HG02588 (cell line): ENCODE data around the gene TTLL11.
"Not testable (repeated sequence)": the region's sequence is repeated elsewhere in the genome, so short reads cannot be mapped to it uniquely, and the experiment has no call there.

ENCODE experiments used
- ATAC-seq: cut with Tn5 transposase; IDR thresholded peaks from one replicate; pipeline ENCODE4 v1.9.1; 2021; ENCODE audit warnings: mild to moderate bottlenecking, moderate library complexity; ENCODE audit not compliant: unreplicated experiment

TTLL11 gene

GRCh38 chr9:122007837-122008236 lies 85.3 kb downstream of the TTLL11 start:
- ATAC-seq, result no peak

GRCh38 chr9:122005597-122005996 lies 87.5 kb downstream of the TTLL11 start:
- ATAC-seq, result no peak

DNA sequence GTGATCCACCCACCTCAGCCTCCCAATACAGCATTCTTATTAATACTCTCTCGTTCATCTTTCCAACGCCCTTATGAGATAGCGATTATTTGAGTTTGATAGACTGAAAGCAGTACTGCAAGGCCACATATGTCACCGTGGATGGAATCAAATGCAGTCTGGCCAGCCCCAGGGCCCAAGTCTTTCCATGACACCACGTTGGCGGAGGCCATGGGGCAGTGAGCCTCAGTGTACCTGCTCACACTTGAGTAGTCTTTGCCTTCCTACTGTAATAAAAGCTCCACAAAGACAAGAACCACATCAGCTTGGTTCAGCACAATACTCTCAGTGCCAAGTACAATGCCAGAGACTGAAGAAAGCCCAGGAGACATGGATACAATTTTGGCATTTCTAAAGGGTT lies 88.5 kb downstream of the TTLL11 start:
- no peak for ATAC-seq

DNA sequence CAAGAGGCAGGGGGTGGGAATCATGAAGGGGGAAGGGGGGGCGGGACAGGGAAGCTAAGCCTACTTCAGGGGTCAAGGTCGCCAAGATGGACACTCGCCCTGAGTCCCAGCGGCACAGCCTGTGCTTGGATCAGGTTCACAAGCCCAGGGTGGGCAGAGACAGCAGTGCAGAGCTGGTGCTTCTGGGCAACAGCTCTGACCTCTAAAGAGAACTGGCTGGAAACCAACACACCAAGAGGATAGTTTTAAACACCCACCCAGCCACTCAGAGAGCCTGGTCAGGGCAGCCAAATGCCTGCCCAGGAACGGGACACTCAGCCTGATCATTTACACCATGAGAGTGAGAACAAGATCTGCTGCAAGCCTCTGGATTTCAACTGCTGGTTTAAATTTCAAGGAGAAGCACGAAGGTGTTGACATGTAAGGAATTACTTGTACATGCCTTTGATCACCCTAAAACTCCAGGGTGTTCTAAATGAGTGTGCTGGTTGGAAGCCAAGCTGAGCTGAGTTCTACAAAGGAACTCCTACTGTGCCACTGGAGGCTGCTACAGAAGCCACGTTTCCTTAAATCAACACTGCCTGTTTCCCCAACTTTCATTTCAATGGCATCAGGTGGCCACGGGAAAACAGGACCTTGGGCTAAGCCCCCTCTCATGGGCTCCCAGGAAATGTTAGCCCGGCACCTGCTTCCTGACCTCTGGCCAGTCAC lies 91.5 kb downstream of the TTLL11 start:
- no peak for ATAC-seq

- ATAC-seq, result not testable (repeated sequence)
These were observed 92.6 kb downstream of the TTLL11 start for GRCh38 chr9:122000526-122000925.

DNA sequence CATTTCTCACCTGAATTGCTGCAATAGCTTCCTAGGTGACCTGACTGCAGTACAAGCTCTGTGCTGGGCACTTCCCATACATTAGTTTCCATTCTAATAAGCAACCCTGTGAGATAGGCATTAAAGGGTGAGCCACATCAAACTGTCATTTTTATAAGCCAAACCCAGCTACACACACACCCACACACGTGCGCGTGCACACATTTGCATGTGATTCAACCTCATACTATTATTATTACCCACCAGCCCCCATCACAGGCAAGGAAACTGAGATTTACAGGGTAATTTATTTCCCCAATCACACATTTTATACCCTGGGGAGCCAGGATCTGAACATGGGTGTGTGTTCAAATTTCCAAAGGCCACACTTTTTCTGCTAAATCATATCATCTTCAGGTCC lies 93.6 kb downstream of the TTLL11 start:
- ATAC-seq, result no peak

DNA sequence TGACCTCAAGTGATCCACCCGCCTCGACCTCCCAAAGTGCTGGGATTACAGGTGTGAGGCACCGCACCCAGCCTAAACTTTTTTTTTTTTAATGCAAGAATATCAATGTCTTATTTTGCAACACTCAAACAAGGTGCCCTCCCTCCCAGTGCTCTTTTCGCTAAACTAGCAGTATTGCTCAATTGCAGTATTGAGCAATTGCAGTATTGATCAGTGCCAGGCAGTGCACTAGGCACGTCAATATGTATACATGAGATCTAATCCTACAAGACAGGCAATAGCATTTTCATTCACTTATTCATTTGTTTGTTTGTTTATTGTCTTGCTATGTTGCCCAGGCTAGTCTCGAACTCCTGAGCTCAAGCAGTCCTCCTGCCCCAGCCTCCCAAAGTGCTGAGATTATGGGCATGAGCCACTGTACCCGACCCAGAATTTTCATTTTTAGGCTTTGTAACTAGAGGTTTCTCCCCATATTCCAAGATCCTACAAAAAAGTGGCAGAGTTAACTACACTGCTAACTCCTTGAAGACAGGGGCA lies 94.5 kb downstream of the TTLL11 start:
- ATAC-seq, result no peak

DNA sequence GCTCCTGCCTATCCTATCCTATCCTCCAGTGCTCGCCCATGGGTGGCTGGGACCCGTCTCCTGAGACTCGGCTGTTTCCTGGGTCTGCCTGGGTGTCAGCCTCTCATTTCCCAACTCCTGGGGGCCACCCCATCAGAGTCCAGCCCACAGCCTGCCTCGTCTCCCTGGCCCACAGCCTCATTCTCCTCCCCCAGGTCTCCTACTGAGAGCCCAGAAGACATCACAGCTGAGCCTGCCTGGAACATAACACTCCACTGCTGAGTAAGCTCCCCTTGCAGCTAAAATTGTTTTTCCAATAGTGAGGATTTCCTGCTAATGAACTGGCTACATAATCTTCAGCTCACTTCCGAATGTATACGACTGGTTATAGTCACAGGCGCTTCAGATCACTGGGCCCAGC lies 95.3 kb downstream of the TTLL11 start:
- no peak for ATAC-seq

DNA sequence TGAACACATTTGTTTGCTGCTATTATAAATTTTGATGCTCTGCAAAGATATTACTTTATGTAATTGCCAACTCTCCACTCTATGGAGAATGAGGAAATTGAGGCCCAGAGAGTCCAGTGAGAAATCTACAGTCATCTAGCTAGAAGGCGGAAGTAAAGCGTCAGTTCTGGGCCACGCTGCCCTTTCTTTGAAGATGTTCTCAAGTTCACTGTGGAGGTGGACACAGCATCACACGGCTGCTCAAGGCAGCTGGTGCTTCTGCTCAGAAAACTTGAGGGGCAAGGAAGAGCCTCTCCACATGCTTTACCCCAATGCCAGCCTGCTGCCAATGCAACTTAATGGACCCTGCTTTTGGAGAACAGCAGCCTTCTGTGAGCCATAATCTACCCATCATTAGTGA lies 96.3 kb downstream of the TTLL11 start:
- ATAC-seq, result no peak

DNA sequence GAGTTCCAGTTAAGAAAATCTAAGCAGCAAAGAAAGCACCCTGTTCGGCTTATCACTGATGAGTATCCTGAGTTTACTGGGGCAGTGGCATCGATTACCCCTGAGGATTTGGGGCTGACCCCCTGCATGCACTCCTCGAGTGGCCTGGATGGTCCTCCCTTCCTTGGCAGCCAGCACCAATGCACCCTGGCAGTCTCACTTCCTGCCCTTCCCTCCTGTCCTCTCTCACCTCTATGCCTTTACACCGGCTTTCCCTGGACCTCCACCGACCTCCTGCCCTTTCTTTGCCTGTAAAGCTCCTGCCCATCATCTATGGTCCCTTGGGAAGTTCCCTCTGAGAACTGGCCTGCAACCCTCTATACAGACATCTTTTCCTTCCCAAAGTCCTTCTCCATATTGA lies 97.1 kb downstream of the TTLL11 start:
- ATAC-seq, result no peak

- no peak for ATAC-seq
These were observed 100.4 kb downstream of the TTLL11 start for GRCh38 chr9:121992571-121993212.

DNA sequence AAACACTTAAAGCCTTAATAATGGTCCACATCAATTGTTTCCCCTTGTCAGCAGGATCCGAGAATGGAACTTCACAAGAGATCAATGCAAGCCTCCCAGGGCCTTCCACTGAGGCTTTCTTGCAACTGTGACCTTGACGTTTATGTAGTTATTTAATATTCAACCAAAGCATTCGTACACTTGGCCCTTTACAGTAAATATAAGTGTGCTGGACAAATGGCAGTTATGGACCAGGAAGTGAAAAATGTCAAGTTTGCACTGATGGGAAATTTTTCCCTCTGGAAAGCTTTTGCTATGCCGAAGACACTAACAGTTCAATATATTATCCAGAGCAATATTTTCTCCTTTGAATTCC lies 101.8 kb downstream of the TTLL11 start:
- ATAC-seq, result no peak

DNA sequence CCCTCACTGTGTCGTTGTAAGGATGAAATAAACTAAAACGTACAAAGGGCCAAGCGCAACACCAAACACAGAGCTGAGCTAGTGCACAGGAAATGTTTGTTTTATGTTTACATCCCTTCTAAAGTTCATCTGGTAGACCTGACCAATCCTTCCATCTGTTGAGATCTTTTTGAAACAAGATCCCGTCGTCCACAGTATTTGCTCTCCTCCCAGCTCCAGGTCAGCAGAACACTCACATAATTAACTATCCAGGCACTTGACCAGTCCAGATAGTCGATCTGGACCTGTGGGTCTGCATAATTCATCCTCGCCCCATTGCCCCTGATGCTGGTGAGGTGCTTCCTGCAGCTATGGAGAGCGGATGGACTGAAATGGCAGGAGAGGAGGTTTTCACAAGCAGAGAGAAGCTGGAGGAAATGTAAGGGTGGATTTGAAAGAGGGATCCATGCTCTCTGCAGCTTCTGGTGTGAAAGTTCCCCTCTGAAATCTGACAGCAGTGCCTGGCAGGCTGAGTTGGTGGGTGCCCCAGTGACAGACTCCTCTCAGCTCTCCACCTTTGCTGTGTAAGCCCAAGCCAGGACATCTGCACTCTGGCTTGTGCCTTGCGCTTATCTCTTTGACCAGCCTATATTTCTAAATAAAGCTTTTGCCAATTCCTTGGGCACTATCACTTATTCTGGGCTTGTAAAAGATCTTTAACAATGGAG lies 102.4 kb downstream of the TTLL11 start:
- no peak for ATAC-seq

- ATAC-seq, result no peak
These were observed 104.1 kb downstream of the TTLL11 start for GRCh38 chr9:121989010-121989409.

GRCh38 chr9:121987314-121987713 lies 105.8 kb downstream of the TTLL11 start:
- ATAC-seq, result no peak

DNA sequence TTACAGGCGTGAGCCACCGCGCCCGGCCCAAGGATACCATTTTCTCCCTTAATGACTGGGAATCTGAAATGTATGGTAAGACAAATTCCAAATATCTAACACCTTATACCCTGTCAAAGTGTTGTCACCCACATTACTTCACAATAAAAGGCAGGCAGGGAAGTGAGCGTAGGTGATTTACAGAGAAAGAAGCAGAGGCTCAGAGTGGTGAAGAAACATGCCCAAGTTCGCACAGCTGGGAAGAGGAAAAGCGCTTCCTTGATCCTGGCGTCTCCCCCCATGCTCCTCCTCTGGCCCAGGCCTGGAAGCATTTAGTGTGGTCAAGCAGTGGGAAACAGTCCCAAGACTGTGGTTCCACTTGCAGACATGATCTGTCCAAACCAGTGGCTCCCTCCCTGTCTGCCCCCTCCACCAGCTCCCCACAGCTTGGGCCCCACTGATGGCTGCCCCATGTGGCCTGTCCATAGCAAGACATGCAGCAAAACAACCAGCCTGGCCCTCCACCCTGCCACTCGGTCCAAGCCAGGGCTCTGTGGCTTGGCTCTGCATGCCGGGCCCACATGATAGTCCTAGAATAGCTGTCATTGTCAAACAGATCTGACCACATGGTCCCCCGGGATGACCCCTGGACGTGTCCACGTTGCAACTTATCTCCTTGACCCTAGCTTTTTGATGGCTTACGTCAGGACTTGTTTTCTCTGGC lies 107.2 kb downstream of the TTLL11 start:
- ATAC-seq, result no peak

DNA sequence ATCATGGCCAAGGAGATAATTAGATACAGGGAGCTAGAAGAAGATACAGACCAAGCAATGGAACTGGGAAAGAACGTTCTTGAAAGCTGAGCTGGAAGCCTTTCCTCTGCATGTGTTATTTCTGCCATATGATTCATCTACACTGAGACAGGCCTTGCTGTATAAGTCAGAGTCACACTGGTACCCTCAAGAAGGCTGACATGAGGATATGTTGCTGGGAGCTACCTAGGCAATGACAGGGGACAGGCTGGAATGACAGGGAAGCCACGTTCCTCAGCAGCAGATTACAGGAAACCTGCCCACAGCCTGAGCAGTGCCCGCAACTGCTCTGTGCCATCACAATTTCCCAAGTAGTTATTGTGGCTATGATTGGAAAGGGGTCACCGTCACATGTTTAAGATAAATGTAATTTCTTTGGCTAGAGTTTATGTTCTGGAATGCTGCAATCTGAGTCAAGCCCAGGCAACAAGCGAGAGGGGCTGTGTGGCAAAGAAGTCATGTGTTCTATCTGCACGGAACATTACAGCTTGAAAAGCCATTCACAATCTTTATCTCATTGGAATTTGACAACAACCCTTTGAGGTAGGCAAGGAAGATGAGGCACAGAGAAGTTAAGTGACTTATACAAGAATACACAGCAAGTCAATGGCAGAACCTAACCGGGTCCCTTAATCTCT lies 108.2 kb downstream of the TTLL11 start:
- ATAC-seq, result no peak

DNA sequence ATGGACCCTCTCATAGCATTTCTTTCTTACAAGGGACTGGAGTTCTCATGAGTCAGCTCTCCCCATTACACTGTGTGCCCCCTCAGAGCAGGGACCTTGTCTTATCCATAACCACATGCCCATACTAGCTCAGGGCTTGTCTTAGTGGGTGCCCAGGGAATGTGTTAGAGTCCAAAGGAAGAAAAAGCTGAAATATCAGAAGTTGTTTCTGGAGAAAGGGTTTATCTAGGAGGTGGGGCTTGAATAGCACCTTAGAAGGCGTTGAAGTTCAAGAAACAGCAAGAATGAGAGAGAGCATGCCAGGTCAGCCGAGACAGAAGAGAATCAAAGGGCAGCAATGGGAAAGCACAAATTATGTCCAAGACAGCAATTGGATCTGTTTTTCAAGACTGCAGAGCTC lies 109.4 kb downstream of the TTLL11 start:
- no peak for ATAC-seq

DNA sequence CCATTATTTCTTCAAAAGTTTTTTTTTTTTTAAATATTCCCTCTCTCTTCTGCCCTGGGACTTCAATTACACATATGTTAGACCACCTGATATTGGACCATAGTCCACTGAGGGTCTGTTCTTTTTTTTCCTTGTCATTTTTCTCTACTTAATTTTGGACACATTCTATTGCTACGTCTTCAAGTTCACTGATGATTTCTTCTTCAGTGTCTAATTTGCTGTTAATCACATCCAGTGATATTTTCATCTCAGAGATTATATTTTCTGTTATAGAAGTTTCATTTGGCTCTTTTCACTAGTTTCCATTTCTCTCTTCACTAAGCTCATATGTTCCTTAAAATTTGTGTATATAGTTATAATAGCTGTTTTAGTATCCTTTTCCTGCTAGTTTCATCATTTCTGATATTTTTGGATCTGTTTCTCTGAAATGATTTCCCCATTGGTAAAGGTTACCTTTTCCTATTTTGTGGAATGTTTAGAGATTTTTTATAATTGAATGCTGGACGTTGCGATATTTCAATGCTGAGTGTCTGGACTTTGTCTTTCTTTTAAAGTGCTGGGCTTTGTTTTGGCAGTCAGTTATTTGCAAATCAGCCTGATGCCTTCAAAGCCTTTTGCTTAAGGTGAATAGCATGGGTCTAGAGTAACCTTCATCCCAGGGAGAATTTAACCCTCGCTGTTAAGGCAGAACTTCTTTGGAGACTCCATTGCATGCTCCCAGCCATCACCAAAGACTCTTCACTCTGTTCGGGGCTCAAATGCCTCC lies 111.8 kb downstream of the TTLL11 start:
- no peak for ATAC-seq

DNA sequence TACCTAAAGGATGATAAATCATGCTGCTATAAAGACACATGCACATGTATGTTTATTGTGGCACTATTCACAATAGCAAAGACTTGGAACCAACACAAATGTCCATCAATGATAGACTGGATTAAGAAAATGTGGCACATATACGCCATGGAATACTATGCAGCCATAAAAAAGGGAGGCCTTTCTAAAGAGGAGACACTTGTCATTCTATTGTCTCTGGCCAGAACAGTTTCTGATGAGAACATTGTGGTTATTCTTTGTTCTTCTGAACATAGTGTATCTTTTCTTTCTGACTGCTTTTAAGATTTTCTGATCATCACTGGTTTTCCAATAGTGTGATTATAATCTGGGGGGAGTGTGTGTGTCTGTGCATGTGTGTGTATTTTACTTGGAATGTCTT lies 112.4 kb downstream of the TTLL11 start:
- not testable (repeated sequence) for ATAC-seq
